Measurements from ENCODE around the gene AOC2. TPM values are rescaled to one million over a fixed set of nuclear protein-coding genes. Genes with fewer than 3 reads are reported as not detected.
A peak's percentile ranks its signal among the peaks of the same experiment; 100 is the strongest.

The AOC2 gene
- total and polyA plus RNA-seq, 2 of the 8 experiments (the other 6 are each of a cell fraction or from before 2014, with no cell fraction given), result 4.2 to 4.7 TPM

- TF ChIP-seq BRCA1 (IDR thresholded peaks at IDR 0.05; ENCODE audit: low read depth, low read length), result no peak
- no peak for TF ChIP-seq RXRA (IDR thresholded peaks at IDR 0.05; ENCODE audit: insufficient read depth, low read depth, low read length)
- no peak for TF ChIP-seq ZNF274 (IDR thresholded peaks at IDR 0.05; ENCODE audit: borderline replicate concordance, extremely low read depth, low read length)
- TF ChIP-seq KDM5A (IDR thresholded peaks at IDR 0.05; ENCODE audit: low read length), result peak; percentile 90
- TF ChIP-seq, protein P1, sequence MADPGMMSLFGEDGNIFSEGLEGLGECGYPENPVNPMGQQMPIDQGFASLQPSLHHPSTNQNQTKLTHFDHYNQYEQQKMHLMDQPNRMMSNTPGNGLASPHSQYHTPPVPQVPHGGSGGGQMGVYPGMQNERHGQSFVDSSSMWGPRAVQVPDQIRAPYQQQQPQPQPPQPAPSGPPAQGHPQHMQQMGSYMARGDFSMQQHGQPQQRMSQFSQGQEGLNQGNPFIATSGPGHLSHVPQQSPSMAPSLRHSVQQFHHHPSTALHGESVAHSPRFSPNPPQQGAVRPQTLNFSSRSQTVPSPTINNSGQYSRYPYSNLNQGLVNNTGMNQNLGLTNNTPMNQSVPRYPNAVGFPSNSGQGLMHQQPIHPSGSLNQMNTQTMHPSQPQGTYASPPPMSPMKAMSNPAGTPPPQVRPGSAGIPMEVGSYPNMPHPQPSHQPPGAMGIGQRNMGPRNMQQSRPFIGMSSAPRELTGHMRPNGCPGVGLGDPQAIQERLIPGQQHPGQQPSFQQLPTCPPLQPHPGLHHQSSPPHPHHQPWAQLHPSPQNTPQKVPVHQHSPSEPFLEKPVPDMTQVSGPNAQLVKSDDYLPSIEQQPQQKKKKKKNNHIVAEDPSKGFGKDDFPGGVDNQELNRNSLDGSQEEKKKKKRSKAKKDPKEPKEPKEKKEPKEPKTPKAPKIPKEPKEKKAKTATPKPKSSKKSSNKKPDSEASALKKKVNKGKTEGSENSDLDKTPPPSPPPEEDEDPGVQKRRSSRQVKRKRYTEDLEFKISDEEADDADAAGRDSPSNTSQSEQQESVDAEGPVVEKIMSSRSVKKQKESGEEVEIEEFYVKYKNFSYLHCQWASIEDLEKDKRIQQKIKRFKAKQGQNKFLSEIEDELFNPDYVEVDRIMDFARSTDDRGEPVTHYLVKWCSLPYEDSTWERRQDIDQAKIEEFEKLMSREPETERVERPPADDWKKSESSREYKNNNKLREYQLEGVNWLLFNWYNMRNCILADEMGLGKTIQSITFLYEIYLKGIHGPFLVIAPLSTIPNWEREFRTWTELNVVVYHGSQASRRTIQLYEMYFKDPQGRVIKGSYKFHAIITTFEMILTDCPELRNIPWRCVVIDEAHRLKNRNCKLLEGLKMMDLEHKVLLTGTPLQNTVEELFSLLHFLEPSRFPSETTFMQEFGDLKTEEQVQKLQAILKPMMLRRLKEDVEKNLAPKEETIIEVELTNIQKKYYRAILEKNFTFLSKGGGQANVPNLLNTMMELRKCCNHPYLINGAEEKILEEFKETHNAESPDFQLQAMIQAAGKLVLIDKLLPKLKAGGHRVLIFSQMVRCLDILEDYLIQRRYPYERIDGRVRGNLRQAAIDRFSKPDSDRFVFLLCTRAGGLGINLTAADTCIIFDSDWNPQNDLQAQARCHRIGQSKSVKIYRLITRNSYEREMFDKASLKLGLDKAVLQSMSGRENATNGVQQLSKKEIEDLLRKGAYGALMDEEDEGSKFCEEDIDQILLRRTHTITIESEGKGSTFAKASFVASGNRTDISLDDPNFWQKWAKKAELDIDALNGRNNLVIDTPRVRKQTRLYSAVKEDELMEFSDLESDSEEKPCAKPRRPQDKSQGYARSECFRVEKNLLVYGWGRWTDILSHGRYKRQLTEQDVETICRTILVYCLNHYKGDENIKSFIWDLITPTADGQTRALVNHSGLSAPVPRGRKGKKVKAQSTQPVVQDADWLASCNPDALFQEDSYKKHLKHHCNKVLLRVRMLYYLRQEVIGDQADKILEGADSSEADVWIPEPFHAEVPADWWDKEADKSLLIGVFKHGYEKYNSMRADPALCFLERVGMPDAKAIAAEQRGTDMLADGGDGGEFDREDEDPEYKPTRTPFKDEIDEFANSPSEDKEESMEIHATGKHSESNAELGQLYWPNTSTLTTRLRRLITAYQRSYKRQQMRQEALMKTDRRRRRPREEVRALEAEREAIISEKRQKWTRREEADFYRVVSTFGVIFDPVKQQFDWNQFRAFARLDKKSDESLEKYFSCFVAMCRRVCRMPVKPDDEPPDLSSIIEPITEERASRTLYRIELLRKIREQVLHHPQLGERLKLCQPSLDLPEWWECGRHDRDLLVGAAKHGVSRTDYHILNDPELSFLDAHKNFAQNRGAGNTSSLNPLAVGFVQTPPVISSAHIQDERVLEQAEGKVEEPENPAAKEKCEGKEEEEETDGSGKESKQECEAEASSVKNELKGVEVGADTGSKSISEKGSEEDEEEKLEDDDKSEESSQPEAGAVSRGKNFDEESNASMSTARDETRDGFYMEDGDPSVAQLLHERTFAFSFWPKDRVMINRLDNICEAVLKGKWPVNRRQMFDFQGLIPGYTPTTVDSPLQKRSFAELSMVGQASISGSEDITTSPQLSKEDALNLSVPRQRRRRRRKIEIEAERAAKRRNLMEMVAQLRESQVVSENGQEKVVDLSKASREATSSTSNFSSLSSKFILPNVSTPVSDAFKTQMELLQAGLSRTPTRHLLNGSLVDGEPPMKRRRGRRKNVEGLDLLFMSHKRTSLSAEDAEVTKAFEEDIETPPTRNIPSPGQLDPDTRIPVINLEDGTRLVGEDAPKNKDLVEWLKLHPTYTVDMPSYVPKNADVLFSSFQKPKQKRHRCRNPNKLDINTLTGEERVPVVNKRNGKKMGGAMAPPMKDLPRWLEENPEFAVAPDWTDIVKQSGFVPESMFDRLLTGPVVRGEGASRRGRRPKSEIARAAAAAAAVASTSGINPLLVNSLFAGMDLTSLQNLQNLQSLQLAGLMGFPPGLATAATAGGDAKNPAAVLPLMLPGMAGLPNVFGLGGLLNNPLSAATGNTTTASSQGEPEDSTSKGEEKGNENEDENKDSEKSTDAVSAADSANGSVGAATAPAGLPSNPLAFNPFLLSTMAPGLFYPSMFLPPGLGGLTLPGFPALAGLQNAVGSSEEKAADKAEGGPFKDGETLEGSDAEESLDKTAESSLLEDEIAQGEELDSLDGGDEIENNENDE (IDR thresholded peaks at IDR 0.05; ENCODE audit: insufficient replicate concordance, low read length), result no peak
- no peak for TF ChIP-seq JUN (IDR thresholded peaks at IDR 0.05; ENCODE audit: low read depth, low read length)
- TF ChIP-seq GTF2F1 (IDR thresholded peaks at IDR 0.05; ENCODE audit: borderline replicate concordance, low read depth, low read length), result no peak
- no peak for TF ChIP-seq MAFK (IDR thresholded peaks at IDR 0.05; ENCODE audit: low read depth, low read length)
- peak; percentile 79; the same call in 1 of the 2 replicates for TF ChIP-seq RBBP5 (IDR thresholded peaks at IDR 0.05; ENCODE audit: borderline replicate concordance, low read depth, low read length)
- no peak for TF ChIP-seq JUND (IDR thresholded peaks at IDR 0.05; ENCODE audit: low read length)
- TF ChIP-seq YY1 (IDR thresholded peaks at IDR 0.05; ENCODE audit: low read depth, low read length), result no peak
Measured at GRCh38 chr17:42832934-42833766, 11.2 kb upstream of the AOC2 start, which contains the start of gene PSME3 (continued).
